GM18517 (cell line): Measurements from ENCODE around the gene TNNI3.
"Not testable (repeated sequence)": the region's sequence is repeated elsewhere in the genome, so short reads cannot be mapped to it uniquely, and the experiment has no call there.

ENCODE experiments used
- ATAC-seq: cut with Tn5 transposase; IDR thresholded peaks from one replicate; pipeline ENCODE4 v1.9.1; 2021; ENCODE audit warnings: mild to moderate bottlenecking, moderate library complexity; ENCODE audit not compliant: unreplicated experiment

TNNI3 gene

DNA sequence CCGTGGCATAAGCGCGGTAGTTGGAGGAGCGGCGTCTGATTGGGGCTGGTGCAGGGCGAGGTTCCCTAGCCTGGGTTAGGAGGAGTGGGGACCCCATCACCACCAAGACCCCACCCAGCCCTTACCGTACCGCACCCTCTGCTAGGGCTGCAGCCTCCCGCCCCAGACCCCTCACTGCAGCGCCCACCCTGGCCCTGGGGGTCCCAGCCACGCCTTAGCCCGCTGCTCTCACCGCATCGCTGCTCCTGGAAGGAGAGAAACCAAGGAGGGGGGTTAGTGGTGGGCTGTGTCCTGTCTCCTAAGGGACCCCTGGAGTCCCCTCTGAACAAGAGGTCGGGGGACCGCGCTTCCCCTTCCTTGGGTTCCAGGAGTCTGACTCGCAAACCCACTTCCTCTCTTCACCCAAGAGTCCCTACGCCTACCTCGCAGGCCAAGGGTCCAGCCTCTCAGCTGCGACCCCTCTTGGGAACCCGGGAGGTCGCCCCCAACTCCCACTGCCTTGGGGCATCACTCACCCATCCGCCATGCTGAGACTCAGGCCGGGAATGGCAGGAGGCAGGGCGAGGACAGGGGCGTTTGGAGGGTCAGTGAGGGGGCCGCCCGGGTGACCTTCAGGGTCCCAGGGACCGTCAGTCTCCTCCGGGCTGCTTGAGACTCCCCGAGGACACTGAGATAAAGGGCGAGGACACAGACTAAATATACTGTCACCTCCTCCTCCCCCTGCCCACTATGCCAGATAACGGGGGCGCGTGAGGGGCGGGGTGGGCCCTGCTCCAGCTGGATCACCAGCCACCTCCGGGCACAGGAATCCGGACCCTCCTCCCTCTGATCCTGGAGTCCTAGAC, at the start of gene TNNI3:
Gene TNNI3, minus strand, starts transcription at position 669 of the 845 bp plus-strand sequence. Its CDS starts 143 bp downstream, at position 526.
- no peak for ATAC-seq

DNA sequence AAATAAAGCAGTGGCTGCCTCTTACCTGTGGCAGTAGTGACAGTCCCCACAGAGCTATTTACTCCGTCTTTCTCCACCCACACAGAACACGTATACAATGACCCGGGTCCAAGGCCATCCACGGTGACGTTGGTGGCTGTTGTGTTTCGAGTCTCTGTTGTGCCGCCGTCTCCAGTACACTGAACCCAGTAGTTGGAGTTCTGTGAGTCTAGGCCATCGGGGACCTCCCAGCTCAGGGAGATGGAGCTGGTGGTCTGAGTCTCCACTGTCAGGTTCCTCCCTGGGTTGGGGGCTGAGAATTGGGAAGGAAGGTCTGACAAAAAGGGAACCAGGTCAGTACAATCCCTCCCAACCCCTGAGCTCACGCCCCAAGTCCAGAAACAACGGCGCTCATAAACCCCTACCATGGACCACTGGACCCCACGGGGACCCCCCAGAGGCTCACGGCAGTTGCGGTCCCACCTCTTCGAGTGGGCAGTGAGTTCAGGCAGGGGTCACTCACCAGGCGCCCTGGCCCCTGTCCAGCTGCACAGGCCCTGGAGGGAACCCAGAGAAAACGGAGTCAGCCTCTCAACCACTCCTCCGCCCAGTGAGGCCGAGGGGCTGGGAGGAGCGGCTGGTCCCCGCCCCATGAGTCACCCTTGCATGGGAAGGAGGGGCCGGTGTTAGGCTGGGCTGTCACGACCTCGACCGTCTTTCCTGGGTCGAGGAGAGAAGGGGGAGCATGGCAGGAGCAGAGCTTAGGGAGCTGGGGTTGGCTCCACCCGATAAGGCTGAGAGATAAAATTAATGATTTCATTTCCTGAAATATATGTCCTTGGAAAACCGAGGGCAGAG, 49.4 kb upstream of the TNNI3 start:
- no peak for ATAC-seq

DNA sequence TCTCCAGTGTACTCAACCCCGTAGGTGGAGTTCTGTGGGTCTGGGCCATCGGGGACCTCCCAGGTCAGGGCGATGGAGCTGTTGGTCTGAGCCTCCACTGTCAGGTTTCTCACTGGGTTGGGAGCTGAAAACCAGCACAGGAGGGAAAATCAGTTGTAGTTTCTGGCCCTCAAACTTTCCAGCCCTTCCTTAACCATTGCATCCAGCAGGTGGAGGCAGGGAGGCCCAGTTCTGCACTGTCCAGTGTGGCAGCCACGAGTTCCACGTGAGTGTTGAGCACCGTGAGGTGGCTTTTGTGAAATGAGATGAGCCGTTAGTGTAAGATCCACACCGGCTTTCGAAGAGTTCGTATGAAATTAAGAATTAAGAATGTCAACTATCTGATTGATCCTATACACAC, 44.7 kb upstream of the TNNI3 start:
- not testable (repeated sequence) for ATAC-seq

- no peak for ATAC-seq
Observed at GRCh38 chr19:55199620-55200204, 42.2 kb upstream of the TNNI3 start.

GRCh38 chr19:55198651-55199050, 41.1 kb upstream of the TNNI3 start:
- ATAC-seq: no peak

DNA sequence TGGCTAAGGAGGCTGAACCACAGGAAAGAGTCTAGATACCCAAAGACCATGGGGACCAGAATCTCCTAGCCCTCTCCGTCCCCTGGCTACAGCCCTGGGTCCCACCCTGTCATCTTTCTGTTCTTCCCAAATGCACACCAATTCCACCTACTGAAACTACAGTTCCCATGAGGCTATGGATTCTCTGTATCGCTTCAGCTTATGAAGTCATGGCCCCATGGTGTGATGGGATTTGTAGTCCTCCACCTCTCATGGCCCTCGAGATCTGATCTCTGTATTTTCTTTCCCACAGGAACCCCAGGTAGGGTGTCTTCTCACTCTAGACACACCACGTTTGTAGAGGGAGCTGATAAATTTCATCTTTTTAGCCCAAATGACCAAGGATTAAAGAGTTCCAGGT, 40.0 kb upstream of the TNNI3 start:
- ATAC-seq: no peak

DNA sequence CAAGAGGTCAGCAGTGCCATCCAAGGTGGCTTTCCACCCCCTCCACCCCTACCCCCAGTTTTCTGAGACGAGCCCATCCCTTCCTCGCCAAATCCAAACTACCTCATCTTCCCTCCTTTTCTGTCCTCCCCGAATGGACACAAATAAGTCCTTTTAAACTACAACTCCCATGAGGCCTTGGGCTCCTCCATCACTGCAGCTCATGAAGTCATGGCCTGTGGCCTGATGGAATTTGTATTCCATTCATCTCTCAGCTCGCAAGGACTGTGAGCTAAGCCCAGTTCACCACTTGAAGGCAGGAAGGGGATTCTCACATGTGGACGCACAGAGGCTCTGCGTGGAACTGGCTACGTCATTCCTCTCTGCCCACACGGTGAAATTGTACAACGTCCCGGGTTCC, 39.3 kb upstream of the TNNI3 start:
- ATAC-seq: no peak

DNA sequence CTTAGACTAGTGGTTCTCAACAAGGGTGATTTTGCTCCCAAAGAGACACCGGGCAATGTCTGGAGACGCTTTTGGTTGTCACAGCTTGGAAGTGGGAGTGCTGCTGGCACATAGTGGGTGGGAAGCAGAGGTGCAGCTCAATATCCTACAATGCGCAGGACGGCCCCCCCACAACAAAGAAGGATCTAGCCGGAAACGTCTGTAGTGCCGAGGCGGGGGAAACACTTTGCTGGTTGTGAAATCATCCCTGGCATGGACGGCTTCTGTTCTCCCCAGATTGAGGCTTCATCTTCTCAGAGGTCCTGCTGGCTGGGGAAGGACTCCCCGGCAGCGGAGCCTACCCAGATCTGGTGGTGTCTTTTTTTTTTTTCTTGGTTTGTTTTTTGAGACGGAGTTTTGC, 35.9 kb upstream of the TNNI3 start:
- ATAC-seq: no peak

DNA sequence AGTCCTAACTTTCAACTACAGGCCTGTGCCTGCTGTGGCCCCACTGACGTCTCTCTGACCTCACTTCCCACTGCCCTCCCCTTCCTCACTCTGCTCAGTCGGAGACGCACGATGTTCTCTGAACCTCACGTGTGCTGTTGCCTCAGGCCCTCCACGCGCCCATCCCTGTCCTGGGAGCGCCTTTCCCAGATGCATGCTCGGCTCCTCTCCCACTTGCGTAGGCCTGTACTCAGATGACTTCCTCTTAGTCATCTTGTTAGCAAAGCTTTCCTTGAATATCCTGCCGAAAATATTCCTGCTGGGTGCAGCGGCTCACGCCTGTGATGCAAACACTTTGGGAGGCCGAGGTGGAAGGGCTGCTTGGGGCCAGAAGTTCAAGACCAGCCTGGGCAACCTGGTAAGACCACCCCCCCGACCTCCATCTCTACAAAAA, 31.9 kb upstream of the TNNI3 start:
- no peak for ATAC-seq

DNA sequence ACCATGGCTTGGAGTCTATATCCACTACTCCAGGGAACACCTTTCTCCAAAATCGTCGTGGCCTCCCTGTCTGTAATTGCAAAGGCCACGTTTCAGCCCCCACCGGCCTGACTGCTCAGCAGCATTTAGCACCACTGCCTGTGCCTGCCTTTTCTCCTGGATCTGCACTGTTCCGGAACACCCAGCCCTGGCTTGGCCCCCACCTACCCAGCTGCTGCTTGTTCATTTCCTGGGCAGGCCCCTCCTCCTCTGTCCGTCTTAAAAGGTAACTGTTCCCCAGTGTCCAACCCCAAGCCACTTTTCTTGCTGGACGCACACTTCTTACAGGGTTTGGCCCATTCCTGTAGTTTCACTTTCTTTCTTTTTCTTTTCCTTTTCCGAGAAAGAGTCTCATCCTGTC, 31.1 kb upstream of the TNNI3 start:
- ATAC-seq: no peak

- no peak for ATAC-seq
Observed at GRCh38 chr19:55186080-55186479, 28.5 kb upstream of the TNNI3 start.

GRCh38 chr19:55181740-55182139, 24.2 kb upstream of the TNNI3 start:
- no peak for ATAC-seq

DNA sequence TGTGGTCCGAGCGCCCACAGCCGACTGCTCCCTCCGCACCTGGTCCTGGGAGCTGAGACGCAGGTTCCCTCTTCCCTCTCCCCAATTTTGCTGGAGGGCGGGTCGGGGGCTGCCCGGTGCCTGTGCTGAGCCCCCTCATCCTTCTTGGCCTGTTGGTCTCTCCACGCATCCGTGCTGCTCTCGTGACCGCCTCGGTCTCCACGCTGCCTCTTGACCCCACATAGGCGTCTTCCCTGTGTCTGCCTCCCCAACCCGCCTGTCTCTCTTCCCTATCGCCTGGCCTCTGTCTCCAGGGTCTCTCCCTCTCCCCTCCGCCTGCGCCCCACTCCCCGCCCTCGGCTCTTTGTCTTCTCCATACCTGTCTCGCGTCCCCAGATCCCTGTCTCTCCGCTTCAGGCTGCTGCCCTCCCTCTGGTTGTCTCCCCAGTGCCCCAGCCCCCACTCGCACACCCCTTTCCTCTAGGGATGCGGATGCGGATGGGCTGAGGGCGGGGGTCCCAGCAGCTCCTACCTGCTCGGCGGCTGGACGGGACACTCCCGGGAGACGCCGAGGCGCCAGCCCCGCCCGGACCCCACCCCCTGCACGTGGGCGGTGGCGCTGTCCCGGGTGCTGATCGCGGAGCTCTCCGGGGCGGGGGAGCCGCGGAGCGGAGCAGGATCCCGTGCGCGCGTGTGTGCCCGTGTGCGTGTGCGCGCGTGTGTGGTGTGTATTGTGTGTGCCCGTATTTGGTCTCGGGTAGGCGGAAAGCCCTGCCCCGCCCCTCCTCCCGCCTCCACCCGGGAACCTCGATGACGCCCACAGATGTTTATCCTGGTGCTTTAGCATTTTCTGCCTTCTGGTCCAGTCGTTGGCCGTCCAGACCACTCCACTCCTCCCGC, 22.3 kb upstream of the TNNI3 start, which contains the start of gene SYT5:
Gene SYT5, minus strand, starts transcription at position 684 of the 879 bp plus-strand sequence. CDS start 1,248 bp downstream, outside the sequence.
- no peak for ATAC-seq

DNA sequence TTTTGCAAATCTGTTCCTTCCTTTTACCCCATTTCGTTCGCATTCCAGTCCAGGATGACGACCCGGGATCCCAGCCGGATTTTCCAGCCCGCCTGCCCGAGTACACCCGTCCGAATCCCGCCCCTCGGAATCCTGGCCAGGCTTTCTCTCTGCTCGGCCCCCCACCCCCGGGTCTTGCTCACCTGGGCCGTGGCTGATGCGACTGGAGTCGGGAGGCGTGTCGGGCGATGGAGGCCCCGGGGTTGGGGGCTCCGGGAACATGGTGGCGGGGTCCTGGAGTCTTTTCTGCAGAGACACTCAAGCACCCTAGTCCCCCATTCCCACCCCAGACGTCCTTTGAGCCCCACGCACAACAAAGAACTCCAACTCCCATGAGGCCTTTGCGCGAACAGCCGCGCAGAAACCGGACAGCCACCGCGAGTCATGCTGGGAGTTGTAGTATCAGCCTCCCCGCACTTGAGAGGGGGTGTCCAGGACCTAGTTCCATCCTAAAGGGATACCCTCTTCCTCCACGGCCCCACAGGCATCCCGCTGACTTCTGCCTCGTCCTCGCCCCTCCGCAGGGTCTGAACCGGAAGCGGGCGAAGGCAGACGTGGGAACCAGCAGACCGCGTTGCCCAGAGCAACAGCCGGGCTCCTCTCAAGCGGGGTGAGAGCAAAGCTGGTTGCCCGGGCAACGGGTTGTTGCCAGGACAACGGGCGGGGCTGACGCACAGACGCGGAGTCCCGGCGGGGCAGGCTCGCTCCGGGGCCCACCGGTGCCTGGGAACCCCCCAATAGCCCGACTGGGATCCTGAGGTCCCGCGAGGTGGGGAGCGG, 21.5 kb upstream of the TNNI3 start:
- ATAC-seq: no peak

GRCh38 chr19:55176076-55176475, 18.5 kb upstream of the TNNI3 start:
- ATAC-seq: no peak

GRCh38 chr19:55175117-55175867, 17.8 kb upstream of the TNNI3 start:
- ATAC-seq: no peak

DNA sequence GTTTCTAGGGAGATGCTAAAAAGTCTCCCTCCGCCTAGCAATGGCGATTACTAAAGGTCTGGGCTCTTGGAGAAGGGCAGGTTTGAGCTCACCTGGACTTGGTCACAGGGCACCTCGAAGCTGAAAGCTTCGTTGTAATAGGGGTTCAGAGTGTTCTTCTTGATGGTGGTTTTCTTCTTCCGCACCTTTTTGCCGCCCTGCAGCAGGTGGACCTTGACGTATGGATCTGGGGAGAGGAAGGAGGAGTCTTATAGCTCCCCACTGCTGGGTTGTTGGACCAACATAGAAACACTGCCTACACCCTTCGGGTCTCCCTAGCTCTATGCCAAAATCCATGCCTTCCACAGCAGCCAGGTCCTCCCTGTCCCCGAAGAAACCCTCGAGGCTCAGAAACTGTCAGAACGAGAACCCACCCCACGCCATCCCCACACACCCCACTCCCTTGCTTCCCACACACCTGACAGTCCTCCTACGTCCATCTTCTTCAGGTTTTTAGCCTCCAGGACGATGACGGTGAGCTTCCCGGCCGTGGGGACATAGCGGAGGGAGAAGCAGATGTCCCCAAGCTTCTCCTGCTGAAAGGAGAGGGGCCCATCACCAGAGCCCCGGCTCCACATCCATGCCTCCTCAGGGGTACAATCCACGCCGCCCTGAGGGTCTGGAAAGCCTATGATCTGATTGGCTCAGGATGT, 17.0 kb upstream of the TNNI3 start:
- ATAC-seq: no peak

DNA sequence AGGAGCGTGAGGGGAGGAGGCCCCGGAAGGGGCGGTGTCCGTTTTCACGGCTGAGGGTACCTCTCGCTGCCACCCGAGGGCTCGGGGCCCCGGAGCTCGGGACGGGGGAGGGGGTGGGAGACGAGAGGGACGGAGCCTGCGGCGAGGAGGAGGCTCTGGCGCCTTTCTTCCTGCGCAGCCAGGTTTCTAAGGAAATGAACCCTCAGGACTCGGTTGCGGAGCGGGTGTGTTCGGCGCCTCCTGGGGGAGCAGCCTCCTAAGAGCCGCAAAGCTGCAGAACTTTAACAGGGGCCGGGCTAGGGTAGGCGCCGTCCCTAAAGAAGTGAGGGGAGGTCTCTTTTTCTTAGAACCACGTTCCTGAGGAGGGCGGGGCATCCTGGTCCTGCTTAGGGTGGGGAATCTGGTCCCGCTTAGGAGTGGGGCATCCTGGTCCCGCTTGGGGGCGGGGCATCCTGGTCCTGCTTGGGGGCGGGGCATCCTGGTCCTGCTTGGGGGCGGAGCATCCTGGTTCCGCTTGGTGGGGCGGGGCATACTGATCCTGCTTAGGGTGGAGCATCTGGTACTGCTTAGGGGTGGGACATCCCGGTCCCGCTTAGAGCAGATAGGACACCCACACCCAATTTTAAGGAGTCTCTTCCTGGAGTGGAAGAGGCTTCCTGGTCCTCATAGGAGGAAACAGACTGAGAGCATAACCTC, 16.3 kb upstream of the TNNI3 start:
- ATAC-seq: no peak
